ENCODE results near the gene ELOB. TPM values are rescaled to one million over a fixed set of nuclear protein-coding genes. Genes with fewer than 3 reads are reported as not detected.
A peak's percentile ranks its signal among the peaks of the same experiment; 100 is the strongest.

The ELOB gene
- total and polyA plus RNA-seq, 2 experiments from 2014 or later, result 255 to 642 TPM

- TF ChIP-seq EZH2phosphoT487 (IDR thresholded peaks at IDR 0.05; ENCODE audit: low read depth, severe bottlenecking, unreplicated experiment) (no peak), CTCF (IDR thresholded peaks at IDR 0.05; ENCODE audit: poor library complexity) (no peak), EZH2 (IDR thresholded peaks at IDR 0.05; ENCODE audit: borderline replicate concordance) (no peak)
- H3K4me1 ChIP-seq (ENCODE audit: insufficient read depth), result peaks cover 12% of the 10 kb centered on the region
- H3K9me2 ChIP-seq (replicated peaks; ENCODE audit: insufficient read depth), result no peaks in the 10 kb centered on the region
- peak overlapping the region; percentile 98 for H3K27ac ChIP-seq
- H3K4me3 ChIP-seq, result no peak overlapping the region
- no peak overlapping the region for H2AFZ ChIP-seq
- H3K36me3 ChIP-seq (replicated peaks; ENCODE audit: insufficient read depth, low read depth), result no peaks in the 10 kb centered on the region
- H3K79me2 ChIP-seq, result no peaks in the 10 kb centered on the region
- H3K27me3 ChIP-seq, result no peaks in the 10 kb centered on the region
- no peaks in the 10 kb centered on the region for H4K20me1 ChIP-seq (ENCODE audit: insufficient read depth, poor library complexity, severe bottlenecking)
- no peak for DNase-seq (ENCODE audit: low spot score)
- H3K4me2 ChIP-seq, result no peak overlapping the region
- H3K9me3 ChIP-seq (ENCODE audit: low read depth), result no peaks in the 10 kb centered on the region
- 82% methylated on average over 21 of the region's 21 CpGs for WGBS (ENCODE audit: low lambda C conversion rate, missing lambda C conversion rate)
These were observed 22.3 kb upstream of the ELOB start for GRCh38 chr16:2799205-2799858.

DNA sequence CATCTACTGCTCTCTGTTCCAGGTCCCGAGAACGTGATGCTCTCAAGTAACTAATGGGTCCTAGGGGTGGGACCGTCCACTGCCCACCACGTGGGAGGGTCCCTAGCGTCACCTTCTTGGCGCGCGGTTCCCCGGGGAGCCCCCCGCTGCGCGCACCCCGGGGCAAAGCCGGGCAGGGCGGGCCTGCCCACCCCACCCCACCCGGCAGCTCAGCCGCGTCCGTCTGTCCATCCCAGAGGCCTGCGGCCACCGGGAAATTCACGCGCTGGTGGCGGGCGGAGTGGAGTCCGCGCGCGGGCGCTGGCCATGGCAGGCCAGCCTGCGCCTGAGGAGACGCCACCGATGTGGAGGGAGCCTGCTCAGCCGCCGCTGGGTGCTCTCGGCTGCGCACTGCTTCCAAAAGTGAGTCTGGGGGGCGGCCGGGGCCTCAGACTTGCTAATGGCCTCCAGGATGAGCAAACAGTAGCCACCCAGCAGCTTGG lies 21.7 kb upstream of the ELOB start:
- Histone ChIP-seq H3K27ac (peak overlapping the region; percentile 98), H3K27me3 (no peaks in the 10 kb centered on the region), H3K9me3 (ENCODE audit: low read depth) (no peaks in the 10 kb centered on the region), H3K4me2 (no peak overlapping the region), H3K4me1 (ENCODE audit: insufficient read depth) (peaks cover 12% of the 10 kb centered on the region), H4K20me1 (ENCODE audit: insufficient read depth, poor library complexity, severe bottlenecking) (no peaks in the 10 kb centered on the region), H3K4me3 (no peak overlapping the region), H3K9me2 (replicated peaks; ENCODE audit: insufficient read depth) (no peaks in the 10 kb centered on the region), H3K36me3 (replicated peaks; ENCODE audit: insufficient read depth, low read depth) (no peaks in the 10 kb centered on the region), H2AFZ (no peak overlapping the region), H3K79me2 (no peaks in the 10 kb centered on the region)
- over 99% methylated on average over 16 of the region's 39 CpGs for WGBS (ENCODE audit: low lambda C conversion rate, missing lambda C conversion rate)
- no peak for DNase-seq (ENCODE audit: low spot score)
- TF ChIP-seq EZH2phosphoT487 (IDR thresholded peaks at IDR 0.05; ENCODE audit: low read depth, severe bottlenecking, unreplicated experiment), result no peak
- no peak for TF ChIP-seq CTCF (IDR thresholded peaks at IDR 0.05; ENCODE audit: poor library complexity)
- no peak for TF ChIP-seq EZH2 (IDR thresholded peaks at IDR 0.05; ENCODE audit: borderline replicate concordance)

DNA sequence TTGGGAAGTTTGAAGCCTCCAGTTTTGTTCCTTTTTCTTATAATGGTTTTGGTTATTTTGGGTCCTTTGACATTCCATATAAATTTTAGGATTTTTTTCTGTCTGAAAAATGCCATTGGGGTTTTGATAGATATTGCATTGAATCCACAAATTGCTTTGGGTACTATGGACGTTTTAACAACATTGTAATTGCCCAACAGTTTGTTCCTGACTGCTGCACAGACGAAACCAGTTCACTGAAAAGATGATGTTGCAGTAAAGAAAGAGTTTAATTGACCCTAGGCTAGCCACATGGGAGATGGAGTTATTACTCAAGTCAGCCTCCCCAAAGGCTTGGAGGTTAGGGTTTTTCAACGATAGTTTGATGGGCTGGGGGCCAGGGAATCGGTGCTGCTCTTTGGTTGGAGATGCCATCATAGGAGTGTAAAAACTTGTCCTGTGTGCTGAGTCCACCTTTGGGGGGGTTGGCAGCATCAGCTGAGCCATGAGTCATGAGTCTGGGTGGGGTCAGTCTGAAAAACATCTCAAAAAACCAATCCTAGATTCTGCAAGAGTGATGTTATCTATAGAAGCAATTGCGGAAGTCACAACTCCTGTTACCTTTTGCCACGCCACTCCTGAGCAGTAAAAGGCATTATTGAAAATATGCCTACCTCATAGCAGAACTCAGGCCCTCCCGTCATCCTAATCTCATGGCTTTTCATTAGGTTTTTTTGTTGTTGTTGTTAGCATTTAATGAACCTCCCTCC lies 18.5 kb upstream of the ELOB start:
- DNase-seq (ENCODE audit: low spot score), result peak; percentile 60
- Histone ChIP-seq H3K27me3 (no peaks in the 10 kb centered on the region), H2AFZ (no peak overlapping the region), H3K36me3 (replicated peaks; ENCODE audit: insufficient read depth, low read depth) (no peaks in the 10 kb centered on the region), H3K4me1 (ENCODE audit: insufficient read depth) (peaks cover 12% of the 10 kb centered on the region), H3K9me2 (replicated peaks; ENCODE audit: insufficient read depth) (no peaks in the 10 kb centered on the region), H4K20me1 (ENCODE audit: insufficient read depth, poor library complexity, severe bottlenecking) (no peaks in the 10 kb centered on the region), H3K27ac (peak overlapping the region; percentile 89), H3K4me3 (no peak overlapping the region), H3K79me2 (no peaks in the 10 kb centered on the region), H3K4me2 (no peak overlapping the region), H3K9me3 (ENCODE audit: low read depth) (no peaks in the 10 kb centered on the region)
- TF ChIP-seq EZH2phosphoT487 (IDR thresholded peaks at IDR 0.05; ENCODE audit: low read depth, severe bottlenecking, unreplicated experiment) (no peak), EZH2 (IDR thresholded peaks at IDR 0.05; ENCODE audit: borderline replicate concordance) (no peak), CTCF (IDR thresholded peaks at IDR 0.05; ENCODE audit: poor library complexity) (no peak)
- WGBS (ENCODE audit: low lambda C conversion rate, missing lambda C conversion rate), result 74% methylated on average over 7 of the region's 7 CpGs

All from hepatocyte (in vitro differentiated cells).